Transverse colon (tissue), 4 donors: ENCODE results near the gene SDK2.

Experiments used
- EP300 ChIP-seq: sonication (generic); formaldehyde crosslinking; IDR thresholded peaks from one replicate; pipeline ENCODE4 v1.6.1; 2017; ENCODE audit warnings: antibody characterized with exemption, low read depth
- POLR2A ChIP-seq: fragments of 450-650 bp; IDR thresholded peaks from one replicate; pipeline ENCODE4 v1.6.1; 2016; ENCODE audit warnings: antibody characterized with exemption, mild to moderate bottlenecking, moderate library complexity
- POLR2AphosphoS5 ChIP-seq, 3 donors: sonication (generic); formaldehyde crosslinking; IDR thresholded peaks; one replicate each; pipeline ENCODE4 v1.6.1; 2016; ENCODE audit warnings: antibody characterized with exemption in 3 of 3
- TF ChIP-seq, protein P1 (sequence below), 5 experiments: fragments of 200-600 bp in 3 of 5; fragments of 450-650 bp in 2 of 5; sonication (generic) in 3 of 5; IDR thresholded peaks; 1 replicate in 2 of 5; 2 replicates in 3 of 5; pipeline ENCODE4 v1.5.1; 2016 to 2017; ENCODE audit warnings: antibody characterized with exemption in 5 of 5, inconsistent platforms in 3 of 5, mild to moderate bottlenecking in 2 of 5, moderate library complexity in 1 of 5

DNA sequence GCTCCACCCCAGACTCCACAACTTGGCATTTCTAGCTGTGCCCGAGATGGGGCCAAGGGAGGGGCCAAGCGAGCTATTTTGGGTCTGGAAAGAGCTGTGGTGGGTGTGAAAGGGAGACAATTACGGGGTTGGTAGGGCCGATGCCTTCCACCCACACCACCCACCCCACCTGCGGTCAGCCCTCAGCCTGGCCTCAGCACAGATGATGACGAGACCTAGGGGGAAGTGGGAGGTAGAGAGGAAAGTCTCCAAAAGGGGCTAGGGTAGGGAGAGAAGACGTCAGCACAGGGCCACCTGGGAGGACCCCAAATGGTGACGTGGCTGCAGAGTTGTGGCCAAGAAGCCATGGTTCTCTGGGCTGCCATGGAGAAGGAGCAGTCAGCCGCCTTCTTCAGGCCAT, 83.1 kb downstream of the SDK2 start:
- TF ChIP-seq, protein P1, sequence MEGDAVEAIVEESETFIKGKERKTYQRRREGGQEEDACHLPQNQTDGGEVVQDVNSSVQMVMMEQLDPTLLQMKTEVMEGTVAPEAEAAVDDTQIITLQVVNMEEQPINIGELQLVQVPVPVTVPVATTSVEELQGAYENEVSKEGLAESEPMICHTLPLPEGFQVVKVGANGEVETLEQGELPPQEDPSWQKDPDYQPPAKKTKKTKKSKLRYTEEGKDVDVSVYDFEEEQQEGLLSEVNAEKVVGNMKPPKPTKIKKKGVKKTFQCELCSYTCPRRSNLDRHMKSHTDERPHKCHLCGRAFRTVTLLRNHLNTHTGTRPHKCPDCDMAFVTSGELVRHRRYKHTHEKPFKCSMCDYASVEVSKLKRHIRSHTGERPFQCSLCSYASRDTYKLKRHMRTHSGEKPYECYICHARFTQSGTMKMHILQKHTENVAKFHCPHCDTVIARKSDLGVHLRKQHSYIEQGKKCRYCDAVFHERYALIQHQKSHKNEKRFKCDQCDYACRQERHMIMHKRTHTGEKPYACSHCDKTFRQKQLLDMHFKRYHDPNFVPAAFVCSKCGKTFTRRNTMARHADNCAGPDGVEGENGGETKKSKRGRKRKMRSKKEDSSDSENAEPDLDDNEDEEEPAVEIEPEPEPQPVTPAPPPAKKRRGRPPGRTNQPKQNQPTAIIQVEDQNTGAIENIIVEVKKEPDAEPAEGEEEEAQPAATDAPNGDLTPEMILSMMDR (IDR thresholded peaks at IDR 0.05) = no peak
- TF ChIP-seq POLR2AphosphoS5 (IDR thresholded peaks at IDR 0.05) (no peak), POLR2A (no peak), EP300 (no peak)
